Activated CD8-positive, alpha-beta memory T cell treated with anti-CD3 and anti-CD28 coated beads for 4 hours (primary cell): ENCODE measurements around the gene GDPGP1.
A peak's percentile ranks its signal among the peaks of the same experiment; 100 is the strongest.

ENCODE experiments used
- DNase-seq, 2 donors: peaks; one replicate each; pipeline ENCODE4 v3.0.0-alpha.2; 2020; ENCODE audit warnings: low read depth in 2 of 2

Gene GDPGP1

GRCh38 chr15:90225504-90226234, 8.3 kb upstream of the GDPGP1 start:
- no peak for DNase-seq

- no peak for DNase-seq
Observed at GRCh38 chr15:90227336-90227735, 6.7 kb upstream of the GDPGP1 start.

- no peak for DNase-seq
Observed at GRCh38 chr15:90227816-90228772, 5.9 kb upstream of the GDPGP1 start.

DNA sequence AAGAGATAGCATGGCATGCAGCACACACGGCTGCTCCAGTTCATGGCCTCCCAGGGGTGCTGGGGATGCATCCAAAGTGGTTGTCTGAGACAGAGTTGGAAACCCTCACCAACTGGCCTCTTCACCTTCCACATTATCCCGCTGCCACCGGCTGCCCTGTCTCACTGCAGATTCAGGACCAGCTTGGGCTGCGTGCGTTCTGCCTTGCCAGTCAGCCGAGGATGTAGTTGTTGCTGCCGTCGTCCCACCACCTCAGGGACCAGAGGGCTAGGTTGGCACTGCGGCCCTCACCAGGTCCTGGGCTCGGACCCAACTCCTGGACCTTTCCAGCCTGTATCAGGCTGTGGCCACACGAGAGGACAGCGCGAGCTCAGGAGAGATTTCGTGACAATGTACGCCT, 5.0 kb upstream of the GDPGP1 start:
- no peak for DNase-seq

GRCh38 chr15:90230071-90230494, 3.9 kb upstream of the GDPGP1 start:
- DNase-seq: no peak

DNA sequence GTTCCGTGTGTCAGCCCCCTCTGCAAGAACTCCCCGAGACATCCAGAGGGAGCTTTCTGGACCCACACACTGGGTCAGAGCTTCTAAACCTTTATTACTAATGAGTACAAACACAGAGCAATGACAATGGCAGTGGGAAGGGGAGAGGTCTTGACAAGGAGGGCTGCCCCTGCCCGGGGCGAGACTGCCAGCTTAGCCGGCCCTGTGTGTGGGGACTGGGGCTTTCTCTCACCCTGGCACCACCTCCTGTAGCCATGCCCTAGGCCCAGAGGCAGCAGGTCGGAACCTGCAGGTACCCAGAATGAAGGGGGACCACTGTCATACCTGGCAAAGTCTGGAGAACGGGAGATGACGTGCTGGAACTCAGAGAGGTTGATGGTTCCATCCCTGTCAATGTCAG, 3.4 kb upstream of the GDPGP1 start:
- no peak for DNase-seq

GRCh38 chr15:90231028-90232017, 2.7 kb upstream of the GDPGP1 start:
- peak; percentile 47 to 62 for DNase-seq

DNA sequence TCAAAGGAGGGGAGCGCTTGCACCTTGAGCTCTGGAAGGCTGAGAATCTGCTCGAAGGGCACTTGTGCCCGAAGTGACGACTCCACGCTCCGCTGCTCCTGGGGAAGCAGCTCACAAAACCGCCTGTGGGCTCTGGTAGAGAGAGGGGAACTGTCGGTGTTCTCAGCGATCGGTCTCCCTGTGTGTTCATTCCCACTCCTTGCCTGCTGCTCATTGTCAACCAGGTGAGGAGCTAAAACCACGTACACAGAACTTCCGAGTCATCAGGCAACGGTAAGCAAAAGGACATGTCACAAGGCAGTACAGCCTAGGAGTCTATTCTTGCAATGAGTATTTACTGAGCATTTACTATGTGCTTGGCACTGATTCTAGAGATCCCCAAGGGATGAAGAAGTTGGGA, 1.8 kb upstream of the GDPGP1 start:
- no peak for DNase-seq

DNA sequence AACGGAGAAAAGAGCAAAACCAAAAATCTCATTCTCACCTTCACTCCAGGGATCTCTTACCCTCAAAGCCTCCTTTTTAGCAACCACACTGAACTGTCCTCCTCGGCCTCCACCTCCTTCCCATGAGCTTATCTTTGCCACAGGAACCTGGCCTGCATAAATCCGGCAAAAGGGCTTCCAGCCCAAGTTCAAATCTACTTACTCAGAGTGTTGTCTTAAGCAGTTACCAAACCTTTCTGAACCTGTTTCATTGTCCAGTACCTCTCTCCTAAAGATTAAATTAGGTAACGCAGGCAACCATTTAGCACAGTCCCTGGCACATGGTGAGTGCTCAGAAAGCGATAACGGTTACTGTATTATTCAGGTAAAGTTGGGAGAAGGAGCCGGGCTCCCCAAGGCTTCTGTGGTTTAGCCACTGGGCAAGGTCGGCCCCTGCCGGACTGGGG, 1.0 kb upstream of the GDPGP1 start:
- no peak for DNase-seq

DNA sequence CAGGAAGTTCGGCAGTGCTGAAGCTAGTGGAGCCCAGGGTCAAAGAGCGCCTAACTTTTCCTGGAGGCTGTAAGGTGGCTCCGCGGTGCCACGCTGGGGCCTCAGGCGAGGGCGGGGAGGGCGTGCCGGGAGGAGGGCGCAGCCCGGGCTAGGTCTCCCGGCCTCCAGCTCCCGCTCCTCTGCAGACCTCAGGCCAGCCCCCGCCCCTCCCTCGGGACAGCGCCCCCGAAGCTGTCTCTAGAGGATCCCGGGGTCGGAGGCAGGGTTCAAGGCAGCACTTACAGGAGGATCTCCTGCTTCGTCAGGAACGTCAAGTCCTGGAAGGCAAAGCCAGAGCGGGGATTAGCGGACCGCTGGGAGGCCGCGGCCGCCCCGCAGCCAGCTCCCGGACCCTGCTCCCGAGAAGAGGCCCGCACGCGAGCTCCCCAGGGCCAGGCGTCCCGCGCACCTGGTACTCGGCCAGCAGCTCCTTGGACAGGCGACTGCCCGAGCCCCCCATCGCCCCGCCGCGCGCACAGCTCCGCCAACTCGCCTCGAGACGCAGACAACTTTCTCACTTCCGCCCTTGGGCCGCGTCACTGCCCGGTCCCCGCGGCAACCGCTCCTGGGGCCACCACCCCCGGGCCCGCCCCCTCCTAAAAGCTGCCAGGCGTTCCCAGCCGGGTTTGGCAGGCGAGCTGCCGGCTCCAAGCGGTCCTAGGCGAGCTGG, 468 bp upstream of the GDPGP1 start, which contains the start of gene CIB1:
Gene CIB1 (minus strand): TSS at position 555 of the 709 bp plus-strand sequence. CDS start 56 bp downstream, at position 499.
- peak; percentile 94 to 95 for DNase-seq

- no peak for DNase-seq
Observed at GRCh38 chr15:90239371-90239770, 5.4 kb downstream of the GDPGP1 start.

DNA sequence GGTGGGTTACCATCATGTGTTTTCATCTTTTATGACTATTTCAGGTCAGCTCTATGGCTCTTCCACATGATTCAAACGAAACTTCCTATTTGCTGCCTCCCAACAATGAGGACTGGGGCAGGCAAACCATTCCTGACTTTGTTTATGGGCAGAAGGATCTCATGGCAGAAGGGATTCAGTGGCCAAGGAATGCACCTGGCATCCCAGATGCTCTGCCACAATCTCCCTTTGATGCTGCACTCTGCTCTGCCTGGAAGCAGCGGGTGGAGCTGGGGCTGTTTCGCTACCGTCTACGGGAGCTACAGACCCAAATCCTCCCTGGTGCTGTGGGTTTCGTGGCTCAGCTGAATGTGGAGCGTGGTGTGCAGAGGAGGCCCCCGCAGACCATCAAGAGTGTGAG, 6.8 kb downstream of the GDPGP1 start:
- DNase-seq: no peak

GRCh38 chr15:90241343-90242192, 7.6 kb downstream of the GDPGP1 start:
- DNase-seq: no peak

GRCh38 chr15:90243943-90244639, 10.1 kb downstream of the GDPGP1 start:
- no peak for DNase-seq

GRCh38 chr15:90248789-90249202, 14.8 kb downstream of the GDPGP1 start:
- DNase-seq: no peak

- peak; percentile 35 to 57 for DNase-seq
Observed at GRCh38 chr15:90249203-90249863, 15.3 kb downstream of the GDPGP1 start, which contains the start of gene TTLL13. Gene TTLL13, plus strand, starts transcription at chr15:90249556. Its CDS starts 1,075 bp downstream, at chr15:90250631.

- no peak for DNase-seq
Observed at GRCh38 chr15:90257776-90258175, 23.8 kb downstream of the GDPGP1 start.

DNA sequence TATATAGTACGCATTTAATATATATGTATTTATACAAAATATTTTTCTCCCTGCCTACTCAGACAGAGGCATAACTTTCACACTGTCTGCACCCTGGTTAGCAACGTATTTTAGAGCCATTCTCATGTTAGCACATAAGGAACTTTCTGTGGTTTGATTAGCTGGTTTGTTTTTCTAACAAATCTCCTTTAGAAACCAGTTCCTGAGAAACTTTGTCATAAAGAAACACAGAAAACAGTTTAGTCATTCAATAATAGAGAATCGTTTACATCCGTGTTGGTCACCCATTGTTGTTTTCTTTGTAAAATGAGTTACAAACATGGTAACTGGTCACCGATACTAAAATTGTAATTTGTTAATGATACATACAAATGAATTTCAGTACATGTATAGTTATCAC, 25.5 kb downstream of the GDPGP1 start:
- no peak for DNase-seq
